ENCODE data around the gene KRTAP4-7.
"Not testable (repeated sequence)": the region's sequence is repeated elsewhere in the genome, so short reads cannot be mapped to it uniquely, and the experiment has no call there.

Gene KRTAP4-7

DNA sequence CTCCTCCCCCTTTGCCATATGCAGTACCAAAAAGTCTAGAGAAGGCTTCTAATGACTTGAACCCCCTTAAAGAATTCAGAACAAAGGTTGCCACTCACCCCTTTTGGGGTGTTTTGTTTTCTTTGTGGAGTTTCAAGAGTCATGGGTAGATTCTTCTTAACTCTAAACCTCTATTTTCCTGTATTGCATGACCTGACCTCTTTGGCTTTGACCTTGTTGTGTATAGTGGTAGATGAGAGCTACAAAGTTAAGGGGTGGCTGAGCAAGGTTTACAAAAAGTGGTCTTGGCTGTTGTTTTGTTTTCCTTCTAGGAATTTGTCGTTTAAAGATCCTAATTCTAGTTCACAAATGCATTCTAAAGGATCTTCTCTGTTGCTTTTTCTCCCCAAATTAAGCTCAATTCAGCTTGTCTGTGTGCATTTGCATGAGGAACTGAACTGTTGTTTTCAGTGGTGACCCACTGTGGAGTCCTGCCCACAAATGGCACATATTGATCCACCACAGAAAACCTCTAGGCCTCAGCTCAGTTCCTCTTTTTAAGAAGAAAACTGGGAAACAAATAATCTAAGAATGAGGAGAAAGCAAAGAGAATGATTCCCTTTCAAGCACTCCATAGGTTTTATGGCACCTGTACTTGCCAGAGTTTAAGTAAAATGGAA lies 24.9 kb downstream of the KRTAP4-7 start:
- DNase-seq (ENCODE audit: low read depth): not testable (repeated sequence)

DNA sequence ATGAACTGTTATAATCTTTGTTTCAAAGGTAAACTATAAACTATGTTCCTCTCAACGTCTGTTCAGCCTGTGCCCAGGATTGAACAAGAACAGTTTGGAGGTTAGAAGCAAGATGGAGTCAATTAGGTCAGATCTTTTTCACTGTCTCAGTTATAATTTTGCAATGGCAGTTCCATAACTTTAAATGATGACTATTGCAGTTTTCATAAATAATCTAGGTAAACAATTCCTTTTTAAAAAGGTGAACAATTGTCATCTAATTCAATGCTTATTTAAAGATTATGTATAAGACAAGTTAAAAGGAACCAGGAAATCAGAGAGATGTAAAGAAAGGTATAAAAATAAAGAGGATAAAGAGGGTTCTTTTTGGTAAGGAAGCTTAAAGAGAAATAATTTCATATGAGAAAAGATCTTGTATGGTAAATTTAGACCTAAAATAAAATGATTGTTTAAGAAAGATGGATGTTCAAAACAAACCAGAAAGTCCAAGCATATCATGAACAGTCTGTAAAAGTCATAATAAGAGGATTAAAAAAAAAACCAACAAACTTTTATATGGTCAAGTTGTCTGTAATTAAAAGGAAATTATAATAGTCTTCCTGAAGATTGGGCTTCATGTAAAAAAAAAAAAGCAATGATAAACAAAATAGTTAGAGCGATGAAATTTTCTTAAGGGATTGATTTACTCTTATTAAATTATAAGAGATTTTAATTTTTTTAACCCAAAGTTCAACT lies 27.4 kb downstream of the KRTAP4-7 start:
- DNase-seq (ENCODE audit: low read depth): no peak

GRCh38 chr17:41116297-41116696 lies 32.3 kb downstream of the KRTAP4-7 start:
- no peak for DNase-seq (ENCODE audit: low read depth)

GRCh38 chr17:41117846-41118386 lies 34.0 kb downstream of the KRTAP4-7 start, which contains the start of gene KRTAP4-11:
TSS of gene KRTAP4-11 (minus strand) at chr17:41118373. CDS start at chr17:41118315, 58 bp downstream.
- DNase-seq (ENCODE audit: low read depth): not testable (repeated sequence)

- no peak for DNase-seq (ENCODE audit: low read depth)
Observed at GRCh38 chr17:41118721-41119120, 34.8 kb downstream of the KRTAP4-7 start.

DNA sequence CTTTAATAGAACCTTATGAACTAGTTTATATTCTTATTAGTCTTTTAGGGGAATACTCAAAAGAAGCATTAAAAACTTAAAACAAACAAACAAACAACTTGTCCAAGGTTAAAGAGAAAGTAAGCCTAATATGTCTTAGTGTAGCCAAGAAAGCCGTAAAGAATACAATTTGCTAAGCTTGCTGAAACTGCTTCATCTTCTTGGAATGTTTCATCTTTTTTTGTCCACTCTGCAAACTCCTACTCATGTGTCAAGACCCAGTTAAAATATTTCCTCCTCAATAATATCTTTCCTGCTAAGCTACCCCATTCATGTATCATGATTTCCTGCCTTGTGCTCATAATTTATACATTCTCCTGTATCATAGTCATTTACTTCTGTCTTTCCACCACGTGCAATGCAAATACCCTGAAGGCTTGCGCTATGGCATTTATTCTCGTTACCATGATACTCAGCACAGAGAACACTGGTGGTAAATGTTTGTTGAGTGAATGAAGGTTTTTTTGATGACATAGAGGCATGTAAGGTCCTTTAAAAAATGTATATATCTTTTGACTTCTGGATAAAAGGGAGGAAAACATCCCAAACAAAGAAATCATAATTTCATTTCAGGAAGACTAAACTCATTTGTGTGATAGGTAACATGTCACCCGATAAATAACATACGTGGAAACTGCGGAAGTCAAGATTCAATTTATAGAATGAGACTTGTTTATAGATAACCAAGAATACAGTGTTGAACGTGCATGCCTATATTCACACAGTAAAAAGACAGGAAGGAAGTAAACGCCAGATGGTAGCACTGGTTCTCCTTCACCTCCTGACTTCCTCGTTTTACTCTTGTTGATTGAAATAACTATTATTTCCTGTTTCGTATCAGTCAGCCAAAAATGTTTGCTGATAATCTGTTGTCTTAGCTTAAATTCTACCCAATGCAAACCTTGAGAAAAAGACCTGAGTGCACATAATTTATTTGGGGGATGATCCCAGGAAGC lies 36.0 kb downstream of the KRTAP4-7 start:
- not testable (repeated sequence) for DNase-seq (ENCODE audit: low read depth)

DNA sequence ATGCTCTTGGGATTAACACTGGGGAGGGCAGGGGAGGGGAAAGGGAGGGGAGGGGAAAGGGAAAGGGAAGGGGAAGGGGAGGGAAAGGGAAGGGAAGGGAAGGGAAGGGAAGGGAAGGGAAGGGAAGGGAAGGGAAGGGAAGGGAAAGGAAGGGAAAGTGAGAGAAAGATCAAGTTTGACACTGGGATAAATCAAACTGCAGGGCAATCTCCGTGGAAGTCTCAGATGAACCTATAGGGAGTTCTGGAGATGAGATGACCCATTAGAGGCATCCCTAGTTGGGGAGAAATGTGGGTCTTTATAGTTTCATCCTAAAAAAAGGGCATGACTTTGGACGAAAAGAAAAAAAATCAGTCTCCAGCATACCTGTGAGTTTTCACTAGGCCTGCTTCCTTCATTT lies 37.8 kb downstream of the KRTAP4-7 start:
- no peak for DNase-seq (ENCODE audit: low read depth)

DNA sequence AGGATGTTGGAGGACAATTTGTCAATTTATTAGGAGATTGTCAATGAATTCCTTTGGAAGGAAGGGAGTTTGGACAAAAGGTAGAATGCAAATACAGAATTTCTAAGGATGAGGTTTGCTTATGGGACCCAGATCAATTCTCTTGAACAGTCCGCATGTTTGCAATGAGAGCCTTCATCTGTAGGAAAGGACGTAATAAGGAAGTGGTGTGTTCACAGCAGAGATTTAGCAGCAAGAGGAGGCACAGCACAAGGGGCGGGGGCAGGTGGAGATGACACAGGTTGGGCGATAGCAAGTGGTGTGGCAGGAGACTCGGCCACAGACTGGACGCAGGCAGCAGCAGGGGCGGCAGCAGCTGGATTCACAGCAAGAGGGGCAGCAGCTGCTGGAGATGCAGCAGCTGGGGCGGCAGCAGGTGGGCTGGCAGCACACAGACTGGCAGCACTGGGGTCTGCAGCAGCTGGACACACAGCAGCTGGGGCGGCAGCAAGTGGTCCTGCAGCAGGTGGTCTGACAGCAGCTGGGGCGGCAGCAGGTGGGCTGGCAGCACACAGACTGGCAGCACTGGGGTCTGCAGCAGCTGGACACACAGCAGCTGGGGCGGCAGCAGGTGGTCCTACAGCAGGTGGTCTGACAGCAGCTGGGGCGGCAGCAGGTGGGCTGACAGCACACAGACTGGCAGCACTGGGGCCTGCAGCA lies 39.5 kb downstream of the KRTAP4-7 start:
- DNase-seq (ENCODE audit: low read depth): not testable (repeated sequence)

DNA sequence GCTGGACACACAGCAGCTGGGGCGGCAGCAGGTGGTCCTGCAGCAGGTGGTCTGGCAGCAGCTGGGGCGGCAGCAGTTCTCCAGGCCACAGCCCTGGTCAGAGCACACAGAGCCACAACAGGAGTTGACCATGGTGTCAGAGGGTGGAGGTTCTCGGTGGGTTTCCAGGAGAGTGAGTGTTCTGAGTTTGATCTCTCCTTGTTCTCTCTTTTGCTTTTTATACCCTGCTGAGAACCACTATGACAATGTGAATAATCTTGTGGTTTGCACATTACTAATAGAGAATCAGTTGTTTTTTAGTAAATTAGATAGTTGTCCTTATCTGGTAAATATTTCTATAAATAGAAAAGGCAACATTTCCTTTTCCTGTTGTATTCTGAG lies 40.0 kb downstream of the KRTAP4-7 start, which contains the start of gene KRTAP4-12:
TSS of gene KRTAP4-12 (minus strand) at position 192 of the 381 bp plus-strand sequence. CDS start at position 132, 60 bp downstream.
- not testable (repeated sequence) for DNase-seq (ENCODE audit: low read depth)

DNA sequence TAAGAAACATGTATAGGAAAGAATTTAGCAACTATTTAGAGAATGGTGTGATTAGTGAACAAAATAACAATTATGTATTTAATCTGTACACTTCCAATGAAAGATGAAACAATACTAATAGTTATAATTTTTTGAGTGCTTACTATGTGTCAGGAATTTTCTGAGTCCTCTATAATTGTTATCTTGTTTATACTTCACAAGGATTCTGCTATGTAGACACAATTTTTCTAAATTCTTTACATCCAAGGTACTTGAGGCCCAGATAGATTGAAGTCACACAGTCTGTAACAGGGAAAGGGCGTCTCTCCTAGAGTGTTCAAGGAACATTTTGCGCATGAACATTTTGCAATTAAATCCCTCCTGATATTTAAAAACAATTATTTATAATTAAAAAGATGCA lies 41.1 kb downstream of the KRTAP4-7 start:
- DNase-seq (ENCODE audit: low read depth): no peak

DNA sequence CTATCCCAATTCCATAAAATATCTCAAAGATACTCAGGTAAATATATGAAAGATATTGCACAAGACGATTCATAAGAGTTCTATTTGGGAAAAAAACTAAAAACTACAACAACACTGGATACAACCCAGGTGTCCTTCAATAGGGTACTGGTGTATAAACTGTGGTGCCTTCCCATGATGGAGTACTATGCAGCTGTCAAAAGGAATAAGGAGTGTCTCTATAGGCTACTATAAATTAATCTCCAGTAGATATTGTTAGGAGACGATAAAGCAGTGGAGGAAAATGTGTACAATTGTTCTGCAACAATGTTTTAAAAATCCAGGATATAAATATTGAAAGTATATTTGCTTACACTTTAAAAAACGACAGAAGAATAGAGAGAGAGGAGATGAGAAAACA lies 42.5 kb downstream of the KRTAP4-7 start:
- DNase-seq (ENCODE audit: low read depth): no peak

DNA sequence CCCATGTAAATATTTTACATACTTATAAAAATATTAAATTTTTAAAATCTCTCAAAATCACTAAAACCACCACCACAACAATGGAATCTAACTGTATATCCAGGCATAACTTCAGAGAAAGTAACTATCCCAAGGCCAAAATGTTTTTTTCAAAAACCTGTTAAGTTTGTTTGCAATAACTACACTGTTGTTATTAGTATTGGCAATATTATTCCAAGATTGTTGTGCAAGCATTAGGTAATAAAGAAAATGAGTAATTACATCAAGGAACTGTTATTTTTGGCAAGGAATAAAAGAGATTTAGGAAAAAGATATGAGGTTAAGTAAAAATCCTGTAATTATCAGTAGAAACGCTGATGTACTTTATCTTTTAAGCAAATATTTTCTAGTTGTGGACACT lies 43.4 kb downstream of the KRTAP4-7 start:
- DNase-seq (ENCODE audit: low read depth): no peak

DNA sequence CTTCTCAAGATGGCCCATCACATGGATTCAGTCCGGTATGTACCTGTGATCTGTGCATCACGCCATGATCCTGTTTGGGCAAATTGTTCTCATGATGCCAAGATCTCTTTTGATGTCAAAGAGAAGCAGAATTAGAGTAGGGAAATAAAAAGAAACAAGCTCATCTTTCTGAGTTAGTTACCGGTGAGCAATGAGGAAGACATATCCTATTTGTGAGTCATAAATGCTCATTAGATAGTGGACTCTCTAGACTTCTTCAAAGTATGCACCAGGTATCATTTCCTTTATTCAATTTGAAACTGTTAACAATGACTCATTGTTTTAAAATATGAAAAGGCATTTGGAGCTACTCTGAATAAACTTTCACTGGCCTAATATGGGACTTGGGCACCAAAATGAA lies 48.0 kb downstream of the KRTAP4-7 start:
- DNase-seq (ENCODE audit: low read depth): no peak

DNA sequence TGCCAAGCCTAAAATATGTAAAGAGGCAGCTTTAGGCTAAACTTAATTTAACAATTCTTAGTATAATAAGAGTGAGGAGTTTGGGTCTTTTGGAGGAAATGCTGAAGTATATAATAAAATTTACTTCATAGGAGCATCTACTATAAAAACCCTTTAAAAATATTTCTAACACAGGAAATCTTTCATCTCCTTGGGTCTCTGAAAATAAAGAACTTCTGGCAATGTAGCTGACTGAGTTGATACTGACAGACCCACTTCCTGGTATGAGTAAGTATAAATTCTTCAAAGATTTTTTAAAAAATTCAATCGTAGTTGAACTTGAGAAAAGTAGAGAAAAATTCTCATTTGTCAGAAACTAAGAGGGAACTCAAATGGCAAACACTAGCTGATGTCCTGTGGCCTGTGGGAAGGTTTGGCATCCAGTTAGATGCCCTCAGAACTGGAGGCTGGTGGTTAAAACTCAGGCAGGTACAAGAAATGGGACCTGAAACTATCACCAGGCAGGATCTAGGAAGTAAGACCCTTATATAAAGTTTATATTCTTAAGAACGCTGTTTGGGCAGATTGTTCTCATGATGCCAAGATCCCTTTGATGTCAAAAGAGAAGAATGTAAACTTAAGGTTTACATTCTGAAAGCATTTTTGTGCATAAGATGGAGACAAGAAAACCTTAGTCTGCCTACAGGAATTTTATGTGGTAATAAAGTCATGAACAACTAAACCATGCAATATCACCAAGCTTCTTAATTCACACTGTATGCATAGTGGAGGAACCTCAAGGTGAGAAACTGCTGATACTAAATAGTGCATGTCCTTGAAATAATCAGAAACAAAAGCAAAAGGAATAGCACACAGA lies 50.2 kb downstream of the KRTAP4-7 start:
- DNase-seq (ENCODE audit: low read depth): no peak
